ENCODE measurements around the gene TMEM234. TPM values are rescaled to one million over a fixed set of nuclear protein-coding genes. Genes with fewer than 3 reads are reported as not detected.

The TMEM234 gene
- total RNA-seq, 2 donors from 2014 or later, result 35.1 to 35.5 TPM

GRCh38 chr1:32234792-32235191 lies 12.6 kb upstream of the TMEM234 start:
- no peaks in the 10 kb centered on the region for H3K27me3 ChIP-seq (ENCODE audit: control insufficient read depth, insufficient read depth, low read length, poor library complexity, severe bottlenecking)
- peaks cover 19% of the 10 kb centered on the region for H3K36me3 ChIP-seq (ENCODE audit: control insufficient read depth, insufficient read depth, low read length)
- H3K9me3 Mint-ChIP-seq, result no peaks in the 10 kb centered on the region
- H3K27ac Mint-ChIP-seq, result no peak overlapping the region
- 92 to 97% methylated on average over 6 to 7 of the region's 7 CpGs for WGBS, 2 experiments (ENCODE audit: insufficient coverage in 1 of 2, insufficient read length in 1 of 2)
- peaks cover 4% of the 10 kb centered on the region for H3K27me3 Mint-ChIP-seq (ENCODE audit: insufficient read depth)
- H3K4me3 Mint-ChIP-seq, result no peak overlapping the region
- no peak overlapping the region for H3K27ac ChIP-seq (ENCODE audit: low read depth, low read length)
- H3K4me1 ChIP-seq (ENCODE audit: control insufficient read depth, insufficient read depth, low read length), result no peaks in the 10 kb centered on the region
- peaks cover 3% of the 10 kb centered on the region for H3K36me3 Mint-ChIP-seq (ENCODE audit: low read depth)
- H3K9ac ChIP-seq (ENCODE audit: extremely low read depth, low read length, poor library complexity, severe bottlenecking), result no peak overlapping the region
- no peak overlapping the region for H3K4me3 ChIP-seq (ENCODE audit: low read length)
- H3K4me1 Mint-ChIP-seq, result peaks cover 7% of the 10 kb centered on the region
- H3K9me3 ChIP-seq (ENCODE audit: control insufficient read depth, low read length), result no peaks in the 10 kb centered on the region
- TF ChIP-seq, protein P1, sequence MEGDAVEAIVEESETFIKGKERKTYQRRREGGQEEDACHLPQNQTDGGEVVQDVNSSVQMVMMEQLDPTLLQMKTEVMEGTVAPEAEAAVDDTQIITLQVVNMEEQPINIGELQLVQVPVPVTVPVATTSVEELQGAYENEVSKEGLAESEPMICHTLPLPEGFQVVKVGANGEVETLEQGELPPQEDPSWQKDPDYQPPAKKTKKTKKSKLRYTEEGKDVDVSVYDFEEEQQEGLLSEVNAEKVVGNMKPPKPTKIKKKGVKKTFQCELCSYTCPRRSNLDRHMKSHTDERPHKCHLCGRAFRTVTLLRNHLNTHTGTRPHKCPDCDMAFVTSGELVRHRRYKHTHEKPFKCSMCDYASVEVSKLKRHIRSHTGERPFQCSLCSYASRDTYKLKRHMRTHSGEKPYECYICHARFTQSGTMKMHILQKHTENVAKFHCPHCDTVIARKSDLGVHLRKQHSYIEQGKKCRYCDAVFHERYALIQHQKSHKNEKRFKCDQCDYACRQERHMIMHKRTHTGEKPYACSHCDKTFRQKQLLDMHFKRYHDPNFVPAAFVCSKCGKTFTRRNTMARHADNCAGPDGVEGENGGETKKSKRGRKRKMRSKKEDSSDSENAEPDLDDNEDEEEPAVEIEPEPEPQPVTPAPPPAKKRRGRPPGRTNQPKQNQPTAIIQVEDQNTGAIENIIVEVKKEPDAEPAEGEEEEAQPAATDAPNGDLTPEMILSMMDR (conservative IDR thresholded peaks at IDR 0.05), result peak; percentile 31
- peak; percentile 52 for DNase-seq

- no peaks in the 10 kb centered on the region for H3K4me1 Mint-ChIP-seq
- DNase-seq, result no peak
- H3K4me1 ChIP-seq (ENCODE audit: control insufficient read depth, insufficient read depth, low read length), result no peaks in the 10 kb centered on the region
- peaks cover 35% of the 10 kb centered on the region for H3K36me3 ChIP-seq (ENCODE audit: control insufficient read depth, insufficient read depth, low read length)
- H3K27me3 ChIP-seq (ENCODE audit: control insufficient read depth, insufficient read depth, low read length, poor library complexity, severe bottlenecking), result no peaks in the 10 kb centered on the region
- H3K27me3 Mint-ChIP-seq (ENCODE audit: insufficient read depth), result no peaks in the 10 kb centered on the region
- peak overlapping the region; percentile 54 for H3K27ac ChIP-seq (ENCODE audit: low read depth, low read length)
- no peaks in the 10 kb centered on the region for H3K9me3 Mint-ChIP-seq
- TF ChIP-seq, protein P1 (conservative IDR thresholded peaks at IDR 0.05), result no peak
- H3K9ac ChIP-seq (ENCODE audit: extremely low read depth, low read length, poor library complexity, severe bottlenecking), result no peak overlapping the region
- no peak overlapping the region for H3K4me3 Mint-ChIP-seq
- H3K4me3 ChIP-seq (ENCODE audit: low read length), result no peak overlapping the region
- WGBS, 2 experiments (ENCODE audit: insufficient coverage in 1 of 2, insufficient read length in 1 of 2), result 79 to 89% methylated on average over 4 to 8 of the region's 8 CpGs
- peaks cover 18% of the 10 kb centered on the region for H3K36me3 Mint-ChIP-seq (ENCODE audit: low read depth)
- H3K9me3 ChIP-seq (ENCODE audit: control insufficient read depth, low read length), result no peaks in the 10 kb centered on the region
- no peak overlapping the region for H3K27ac Mint-ChIP-seq
These were observed 10.6 kb upstream of the TMEM234 start for GRCh38 chr1:32232558-32233304.

DNA sequence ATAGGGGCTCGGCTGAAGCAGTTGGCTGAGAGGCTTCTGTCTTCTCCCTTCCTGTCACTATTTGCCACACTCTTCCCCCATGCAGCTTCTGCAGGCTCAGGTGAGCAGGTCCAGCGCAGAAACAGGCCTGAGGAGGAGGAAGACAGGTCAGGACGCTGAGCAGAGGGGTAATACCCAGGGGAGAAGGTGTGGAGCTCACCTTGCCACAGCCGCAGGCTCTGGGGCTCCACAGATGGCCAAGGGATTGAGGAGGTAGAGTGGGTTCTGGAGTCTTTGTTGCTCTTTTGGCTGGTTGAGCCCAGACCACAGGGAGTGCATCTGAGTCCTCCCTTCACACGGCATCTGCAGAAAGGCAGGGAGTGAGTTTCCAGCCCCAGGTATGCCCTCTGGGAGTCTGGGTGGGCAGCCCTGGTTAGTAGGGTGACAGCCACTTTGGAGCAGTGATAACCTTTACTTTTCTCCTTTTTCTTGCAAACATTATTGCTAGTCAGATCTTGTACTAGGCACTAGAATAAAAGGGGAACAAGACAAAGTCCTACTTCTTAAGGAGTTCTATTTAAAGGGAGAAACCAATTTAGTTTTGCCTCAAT lies 9.8 kb upstream of the TMEM234 start:
- no peak for DNase-seq
- Mint-ChIP-seq H3K27me3 (ENCODE audit: insufficient read depth) (no peaks in the 10 kb centered on the region), H3K4me3 (no peak overlapping the region), H3K36me3 (ENCODE audit: low read depth) (peaks cover 24% of the 10 kb centered on the region), H3K9me3 (no peaks in the 10 kb centered on the region), H3K27ac (no peak overlapping the region), H3K4me1 (no peaks in the 10 kb centered on the region)
- peak overlapping the region; percentile 54 for H3K27ac ChIP-seq (ENCODE audit: low read depth, low read length)
- H3K36me3 ChIP-seq (ENCODE audit: control insufficient read depth, insufficient read depth, low read length), result peaks cover 41% of the 10 kb centered on the region
- H3K4me1 ChIP-seq (ENCODE audit: control insufficient read depth, insufficient read depth, low read length), result no peaks in the 10 kb centered on the region
- TF ChIP-seq, protein P1 (conservative IDR thresholded peaks at IDR 0.05), result no peak
- WGBS, 2 experiments (ENCODE audit: insufficient coverage in 1 of 2, insufficient read length in 1 of 2), result 90 to 93% methylated on average over 3 to 5 of the region's 5 CpGs
- H3K4me3 ChIP-seq (ENCODE audit: low read length), result no peak overlapping the region
- H3K9ac ChIP-seq (ENCODE audit: extremely low read depth, low read length, poor library complexity, severe bottlenecking), result no peak overlapping the region
- H3K9me3 ChIP-seq (ENCODE audit: control insufficient read depth, low read length), result no peaks in the 10 kb centered on the region
- H3K27me3 ChIP-seq (ENCODE audit: control insufficient read depth, insufficient read depth, low read length, poor library complexity, severe bottlenecking), result no peaks in the 10 kb centered on the region

Data from endodermal cell (in vitro differentiated cells).